NCI-H345 treated with DMSO at 0.1 percent for 48 hours (cell line): ENCODE results near the gene MACROD2.
"Not testable (repeated sequence)": the region's sequence is repeated elsewhere in the genome, so short reads cannot be mapped to it uniquely, and the experiment has no call there.

Experiments
- DNase-seq: peaks from one replicate; lab custom pipeline; 2025; ENCODE audit not compliant: unreplicated experiment; lab: John Stamatoyannopoulos, UW

Gene MACROD2

DNA sequence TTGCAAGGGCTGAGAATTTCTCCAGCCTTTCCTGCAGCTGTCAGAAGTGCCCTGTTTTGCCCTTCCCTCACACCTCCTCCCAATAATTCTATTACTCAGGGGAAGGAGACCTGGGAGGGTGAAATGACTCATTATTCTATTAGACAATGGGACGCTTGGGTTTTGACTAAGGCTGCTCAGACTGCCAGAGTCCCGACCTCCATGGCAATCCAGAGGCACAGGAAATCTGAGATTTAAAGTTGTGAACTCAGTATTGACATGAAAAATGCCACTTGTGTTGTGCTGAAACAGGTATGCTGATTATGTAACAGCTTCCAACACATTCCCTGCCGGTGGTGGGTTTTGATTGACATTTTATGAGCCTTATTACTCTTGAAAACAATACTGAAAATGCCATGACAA lies 967.9 kb downstream of the MACROD2 start:
- DNase-seq: no peak

DNA sequence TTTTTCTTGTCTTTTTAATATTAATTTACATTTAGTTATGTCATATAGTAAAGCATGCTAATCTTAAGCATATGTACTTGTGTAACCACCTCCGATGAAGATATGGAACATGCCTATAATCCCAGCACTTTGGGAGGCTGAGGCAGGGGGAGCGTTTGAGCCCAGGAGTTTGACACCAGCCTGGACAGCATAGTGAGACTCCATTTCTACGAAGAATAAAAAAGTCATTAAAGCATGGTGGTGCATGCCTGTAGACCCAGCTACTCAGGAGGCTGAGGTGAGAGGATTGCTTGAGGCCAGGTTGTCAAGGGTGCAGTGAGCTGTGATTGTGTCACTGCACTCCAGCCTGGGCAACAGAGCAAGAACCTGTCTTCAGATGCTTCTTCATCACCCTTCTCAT lies 970.9 kb downstream of the MACROD2 start:
- DNase-seq: no peak

DNA sequence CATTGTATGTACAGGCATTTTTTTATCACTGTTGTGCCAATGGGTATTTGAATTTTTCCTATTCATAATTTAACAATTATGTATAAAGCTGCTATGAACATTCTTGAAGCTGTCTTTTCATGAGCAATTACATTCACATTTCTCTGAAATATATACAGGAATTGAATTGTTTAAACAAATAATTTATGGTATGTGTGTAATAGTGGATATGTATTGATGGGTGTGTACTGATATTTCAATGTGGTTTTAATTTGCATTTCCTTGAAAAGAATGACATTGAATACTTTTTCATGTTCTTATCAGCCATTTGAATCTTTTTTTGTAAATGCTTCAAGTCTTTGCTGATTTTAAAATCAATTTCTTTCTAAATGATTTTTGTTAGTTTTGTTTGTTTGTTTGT lies 971.5 kb downstream of the MACROD2 start:
- DNase-seq: no peak

DNA sequence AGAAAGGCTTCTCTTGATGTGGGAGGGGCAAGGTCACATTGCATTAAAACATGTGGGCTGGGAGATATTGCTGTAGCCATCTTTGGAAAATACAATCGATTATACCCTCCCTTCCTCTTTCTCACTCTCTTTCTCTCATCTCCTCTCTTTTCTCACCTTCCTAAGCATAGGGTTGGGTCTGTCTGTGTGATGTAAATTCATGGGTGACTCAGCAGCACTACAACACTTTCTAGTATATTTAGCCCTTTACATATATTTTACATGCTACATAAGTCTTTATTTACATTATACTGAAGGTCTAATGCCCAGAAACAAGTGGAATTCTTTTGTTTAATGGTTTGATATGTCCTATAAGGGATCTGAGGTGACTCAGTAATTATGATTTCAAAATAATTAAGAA lies 976.9 kb downstream of the MACROD2 start:
- DNase-seq: no peak

DNA sequence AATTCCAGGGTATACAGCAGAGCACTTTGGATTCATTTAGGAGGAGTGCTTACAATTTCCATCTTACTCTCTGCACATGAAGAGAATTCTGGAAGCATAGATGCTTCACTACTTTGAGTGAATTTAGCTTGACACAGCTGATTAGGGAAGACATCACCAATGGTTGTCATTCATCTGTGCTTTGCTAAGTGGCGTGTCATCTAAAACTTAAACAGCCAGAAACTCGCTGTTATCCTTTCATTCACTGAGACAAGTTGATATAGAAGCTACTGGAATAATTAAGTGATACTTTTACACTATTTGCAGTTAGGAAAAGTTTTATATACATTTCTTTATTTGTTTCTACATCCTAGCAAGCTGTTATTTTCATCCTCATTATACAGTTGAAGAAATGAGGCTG lies 977.4 kb downstream of the MACROD2 start:
- DNase-seq: no peak

DNA sequence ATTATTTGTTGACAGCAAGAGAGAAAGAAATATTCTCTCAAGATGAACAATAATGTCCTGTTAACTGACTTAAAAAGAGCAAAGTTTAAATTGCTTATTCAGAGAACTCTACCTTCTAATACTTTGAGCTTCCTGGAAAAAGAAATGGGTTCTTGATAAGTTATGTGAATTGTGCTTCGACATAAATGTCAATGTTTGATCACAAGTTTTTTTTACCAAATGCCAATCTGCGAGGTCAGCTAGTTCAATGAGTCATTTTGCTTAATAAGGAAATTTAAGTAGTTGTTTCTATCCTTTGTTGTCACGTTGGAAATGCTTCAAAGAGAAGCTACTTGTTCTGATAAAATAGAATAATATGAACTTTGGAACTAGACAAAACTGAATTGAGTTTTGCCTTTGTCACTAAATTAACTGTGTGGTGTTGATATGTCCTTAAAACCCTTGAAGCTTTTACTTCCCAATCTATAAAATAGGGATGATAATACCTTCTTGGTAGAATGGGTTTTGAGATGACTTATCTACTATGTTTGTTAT lies 984.2 kb downstream of the MACROD2 start:
- DNase-seq: no peak

DNA sequence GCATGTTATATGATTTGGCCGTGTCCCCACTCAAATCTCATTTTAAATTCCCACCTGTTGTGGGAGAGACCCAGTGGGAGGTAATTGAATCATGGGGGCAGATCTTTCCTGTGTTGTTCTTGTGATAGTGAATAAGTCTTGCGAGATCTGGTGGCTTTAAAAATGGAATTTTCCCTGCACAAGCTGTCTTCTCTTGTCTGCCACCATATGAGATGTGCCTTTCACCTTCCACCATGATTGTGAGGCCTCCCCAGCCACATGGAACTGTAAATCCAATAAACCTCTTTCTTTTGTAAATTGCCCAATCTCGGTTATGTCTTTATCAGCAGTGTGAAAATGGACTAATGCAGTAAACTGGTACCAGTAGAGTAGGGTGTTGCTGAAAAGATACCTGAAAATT lies 986.2 kb downstream of the MACROD2 start:
- DNase-seq: not testable (repeated sequence)

DNA sequence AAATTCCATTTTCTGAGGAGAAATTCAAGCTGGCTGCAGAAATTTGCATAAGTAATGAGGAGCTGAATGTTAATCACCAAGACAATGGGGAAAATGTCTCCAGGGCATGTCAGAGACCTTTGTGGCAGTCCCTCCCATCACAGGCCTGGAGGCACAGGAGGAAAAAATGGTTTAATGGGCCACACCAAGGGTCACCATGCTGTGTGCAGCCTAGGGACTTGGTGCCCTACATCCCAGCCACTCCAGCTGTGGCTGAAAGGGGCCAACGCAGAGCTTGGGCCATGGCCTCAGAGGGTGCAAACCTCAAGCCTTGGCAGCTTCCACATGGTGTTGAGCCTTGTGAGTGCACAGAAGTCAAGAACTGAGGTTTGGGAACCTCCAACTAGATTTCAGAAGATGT lies 987.0 kb downstream of the MACROD2 start:
- not testable (repeated sequence) for DNase-seq

DNA sequence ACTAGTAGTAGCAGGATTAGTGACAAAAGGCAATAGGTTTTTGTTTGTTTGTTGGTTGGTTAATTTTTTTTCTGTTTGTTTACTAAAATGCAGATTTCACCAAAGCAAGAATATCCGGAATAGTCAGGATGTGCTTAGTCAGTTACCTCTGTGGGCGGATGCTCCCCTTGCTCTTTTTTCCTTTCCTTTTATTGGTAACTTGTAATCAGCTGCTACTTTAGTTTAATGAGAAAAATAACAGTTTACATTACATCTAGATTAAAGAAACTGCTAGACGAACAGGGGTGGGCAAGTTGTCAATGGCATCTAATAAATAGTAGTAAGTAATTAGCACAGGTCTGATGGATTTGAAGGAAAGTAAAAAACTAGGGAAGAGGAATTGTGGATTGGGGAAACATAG lies 989.0 kb downstream of the MACROD2 start:
- no peak for DNase-seq

DNA sequence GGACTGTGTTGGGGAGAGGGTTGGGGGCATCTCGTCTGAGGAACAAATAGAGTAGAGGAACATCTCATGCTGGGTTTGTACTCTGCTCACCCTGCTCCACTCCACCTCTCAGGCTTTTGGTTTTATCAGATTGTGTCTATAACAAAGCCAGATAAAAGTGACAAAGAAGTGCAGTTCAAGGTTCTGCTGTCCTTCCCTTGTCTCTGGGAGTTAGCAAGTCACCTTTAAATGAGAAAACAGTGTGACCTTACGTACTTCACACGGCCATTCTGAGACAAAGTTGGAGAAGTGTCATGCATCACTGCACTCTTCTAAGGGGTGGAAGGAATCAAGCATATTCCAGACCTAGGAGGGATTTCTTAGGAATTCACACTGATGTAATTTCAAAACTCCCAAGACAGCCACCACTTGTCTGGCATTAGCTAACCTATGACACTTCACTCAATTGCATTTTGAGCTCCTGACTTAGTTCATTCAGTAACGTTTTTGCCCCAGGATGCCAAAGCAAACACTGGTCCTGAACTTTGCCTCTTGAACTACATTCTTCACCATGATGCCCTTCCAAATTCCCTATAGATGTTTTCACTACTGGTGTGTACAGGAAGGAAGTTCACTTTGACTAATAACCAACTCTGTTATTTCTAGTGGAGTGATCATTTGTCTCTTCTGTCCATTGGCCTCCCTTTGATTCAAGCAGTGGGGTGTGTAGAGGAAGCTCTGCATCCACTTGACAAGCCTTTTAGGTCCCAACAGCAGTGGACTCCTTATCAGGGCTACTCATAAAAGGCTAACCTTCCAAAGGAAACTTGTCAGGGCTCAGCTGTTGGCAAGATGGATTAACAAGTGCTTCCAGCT lies 989.7 kb downstream of the MACROD2 start:
- no peak for DNase-seq

DNA sequence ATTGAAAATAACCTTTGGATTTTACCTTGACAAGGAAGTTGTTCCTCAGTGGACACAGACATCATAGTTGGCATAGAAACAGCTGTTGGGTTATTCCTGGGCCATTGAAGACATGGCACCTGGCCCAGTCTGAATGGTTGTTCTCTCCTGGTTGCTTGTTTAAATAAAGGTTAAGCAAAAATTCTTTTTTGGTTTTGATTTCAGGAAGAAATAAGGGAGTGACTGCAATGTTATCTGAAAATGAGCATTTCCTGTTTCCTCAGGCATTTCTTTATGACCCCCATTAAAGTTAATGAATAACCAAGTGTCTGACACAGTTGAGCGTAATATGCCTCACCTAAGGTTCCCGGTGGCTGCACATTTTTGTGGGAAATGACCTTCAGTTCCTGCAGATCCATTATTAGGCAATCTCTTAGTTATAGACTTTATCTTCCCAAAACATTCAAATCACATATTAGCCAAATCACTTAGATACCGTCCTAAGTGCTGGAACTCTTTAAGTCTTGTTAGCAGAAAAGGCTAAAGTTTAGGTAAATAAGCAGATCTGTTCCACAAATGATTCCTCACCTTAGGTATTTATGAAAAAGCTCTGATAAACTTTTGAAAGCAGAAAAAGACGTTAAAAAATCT lies 990.8 kb downstream of the MACROD2 start:
- DNase-seq: no peak

DNA sequence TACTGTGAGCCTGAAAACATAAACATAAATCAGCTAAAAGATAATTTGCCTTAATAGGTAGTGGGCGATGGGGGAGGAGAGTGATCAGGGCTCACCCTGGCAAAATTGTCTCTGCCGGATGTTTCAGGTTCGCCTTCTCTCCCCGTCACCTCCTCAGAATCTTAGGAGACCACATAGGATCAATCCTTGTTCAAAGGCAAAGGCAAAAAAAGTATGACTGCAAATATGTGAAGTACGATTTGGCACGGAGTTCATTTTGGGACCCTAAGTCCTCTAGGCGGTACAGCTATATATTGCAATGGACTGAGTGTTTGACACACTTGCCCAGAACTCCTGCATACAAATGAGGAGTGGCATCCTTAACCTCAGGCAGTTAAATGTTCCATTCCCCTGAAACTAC lies 991.3 kb downstream of the MACROD2 start:
- no peak for DNase-seq

DNA sequence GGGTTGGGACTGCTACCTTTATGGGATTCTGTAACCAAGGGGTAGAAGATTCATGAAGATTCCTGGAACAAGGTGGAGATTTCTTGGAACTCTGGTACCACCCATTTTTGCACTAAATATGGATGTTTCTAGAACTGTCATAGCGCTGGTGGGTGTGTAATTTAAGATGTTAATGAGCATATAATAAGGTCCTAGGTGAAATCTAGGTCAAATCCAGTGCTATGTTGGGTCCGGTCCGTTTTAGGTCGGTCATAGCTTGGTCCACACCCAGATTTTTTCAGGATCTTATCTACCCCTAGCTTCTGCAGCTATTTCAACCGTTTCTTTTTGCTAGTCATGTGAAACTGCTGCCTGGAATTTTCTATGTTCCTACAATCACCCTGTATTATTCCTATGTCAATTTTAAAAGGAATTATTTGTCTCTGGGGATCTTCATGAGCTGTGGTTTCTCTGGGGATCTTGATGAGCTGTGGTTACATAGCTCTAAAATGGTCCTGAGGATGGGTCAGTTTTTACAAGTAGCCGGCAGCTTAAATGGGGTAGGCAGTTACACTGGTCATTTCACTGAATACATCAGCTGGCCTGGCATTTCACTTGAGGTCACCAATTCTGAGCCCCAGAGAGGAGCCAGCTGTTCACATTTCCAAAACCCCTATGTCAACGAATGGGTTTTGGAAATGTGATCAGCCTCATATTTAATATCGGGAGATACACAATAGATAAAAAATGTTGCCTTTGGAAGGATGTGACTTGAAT lies 994.4 kb downstream of the MACROD2 start:
- no peak for DNase-seq

DNA sequence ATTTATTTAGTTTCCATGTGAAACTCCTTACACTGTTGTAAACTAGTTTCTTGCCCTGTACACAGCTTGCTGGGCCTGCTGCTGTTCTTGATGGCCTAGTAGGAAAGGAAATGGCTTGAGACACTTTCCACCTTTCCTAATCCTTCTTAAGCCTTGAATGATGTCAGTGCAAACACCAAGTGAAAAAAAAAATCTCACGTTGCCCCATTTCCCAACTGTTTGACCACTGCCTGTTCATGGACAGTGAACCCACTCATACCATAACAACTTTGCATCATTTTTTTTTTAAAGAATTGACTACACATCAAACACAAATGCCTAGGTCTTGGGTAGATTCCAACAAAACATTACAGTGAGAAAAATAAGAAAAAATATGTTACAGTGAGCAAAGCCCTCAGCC lies 995.7 kb downstream of the MACROD2 start:
- no peak for DNase-seq

DNA sequence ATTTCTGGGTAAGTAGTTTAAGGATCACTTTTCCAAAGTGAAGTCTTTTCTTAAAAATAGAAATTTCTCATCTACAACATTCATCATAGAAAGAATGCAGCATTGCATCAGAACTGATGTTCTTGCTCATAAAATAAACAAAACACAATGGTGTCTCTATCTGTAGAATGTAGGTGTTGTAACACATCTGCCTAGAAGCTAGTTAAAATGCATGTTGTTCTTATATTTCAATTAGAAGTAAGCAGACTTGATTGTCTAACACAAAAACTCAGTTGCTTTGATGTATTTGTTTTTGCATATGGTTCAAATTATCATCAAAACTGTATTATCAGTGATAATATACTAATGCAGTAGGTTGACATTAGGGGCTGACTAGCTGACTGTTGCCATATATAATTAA lies 996.8 kb downstream of the MACROD2 start:
- DNase-seq: no peak

DNA sequence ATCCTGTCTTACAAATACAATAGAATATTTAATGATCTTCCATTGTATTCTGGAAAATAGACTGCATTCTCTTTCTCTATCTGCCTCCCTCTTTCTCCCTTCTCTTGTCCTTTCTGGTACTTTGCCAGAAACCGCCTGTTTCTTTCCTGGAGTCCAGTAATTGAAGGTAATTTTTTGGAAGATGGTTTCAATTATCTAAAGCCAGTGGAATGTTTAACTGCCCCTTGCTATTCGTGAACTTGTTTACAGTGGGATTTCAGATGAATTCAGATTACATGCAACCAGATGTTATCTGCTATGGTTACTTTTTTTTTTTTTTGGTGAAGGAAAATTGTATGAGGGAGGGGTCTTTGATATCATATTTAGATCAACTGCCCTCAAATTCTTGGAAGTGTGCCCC lies 997.6 kb downstream of the MACROD2 start:
- DNase-seq: no peak

DNA sequence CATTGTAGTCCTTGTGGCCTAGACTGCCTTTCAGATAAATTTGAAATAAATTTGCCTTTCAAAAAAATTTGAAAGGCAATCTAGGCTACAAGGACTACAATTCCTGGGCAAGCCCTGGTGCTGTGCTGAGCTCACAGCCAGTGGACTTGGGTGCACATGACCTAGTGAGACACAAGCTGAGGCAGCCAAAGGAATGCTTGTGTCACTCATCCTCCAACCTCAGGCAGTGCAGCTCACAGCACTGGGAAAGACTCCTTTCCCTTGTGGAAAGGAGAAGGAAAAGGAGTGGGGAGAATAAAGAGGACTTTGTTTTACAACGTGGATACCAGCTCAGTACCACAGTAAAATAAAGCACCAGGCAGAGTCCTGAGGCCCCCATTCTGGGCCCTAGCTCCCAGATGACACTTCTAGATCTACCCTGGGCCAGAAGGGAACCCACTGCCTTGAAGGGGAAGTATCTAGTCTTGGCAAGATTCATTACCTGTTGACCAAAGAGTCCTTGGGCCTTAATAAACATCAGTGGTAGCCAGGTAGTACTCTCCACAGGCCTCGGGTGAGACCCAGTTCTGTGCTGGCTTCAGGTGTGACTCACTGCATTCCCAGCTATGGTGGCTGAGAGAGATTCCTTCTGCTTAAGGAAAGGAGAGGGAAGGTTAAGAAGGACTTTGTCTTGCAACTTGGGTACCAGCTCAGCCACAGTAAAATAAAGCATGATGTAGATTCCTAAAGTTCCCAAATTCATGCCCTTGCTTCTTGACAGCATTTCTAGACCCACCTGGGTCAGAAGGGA lies 1001.8 kb downstream of the MACROD2 start:
- no peak for DNase-seq

DNA sequence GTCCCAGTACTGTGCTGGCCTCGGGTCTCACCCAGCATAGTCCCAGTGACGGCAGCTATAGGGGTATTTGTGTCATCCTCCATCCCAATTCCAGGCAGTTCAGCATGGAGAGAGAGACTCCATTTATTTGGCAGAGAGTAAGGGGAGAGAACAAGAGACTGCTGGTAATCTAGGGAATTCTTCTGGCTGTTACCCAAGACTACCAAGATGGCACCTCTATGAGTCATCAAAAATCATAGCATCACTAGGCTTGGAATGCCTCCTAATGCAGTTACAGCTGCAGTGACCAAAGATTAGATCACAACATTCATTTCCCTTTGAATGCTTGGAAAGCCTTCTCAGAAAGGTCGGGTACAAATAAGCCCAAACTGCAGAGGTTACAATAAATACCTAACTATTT lies 1002.5 kb downstream of the MACROD2 start:
- DNase-seq: no peak

DNA sequence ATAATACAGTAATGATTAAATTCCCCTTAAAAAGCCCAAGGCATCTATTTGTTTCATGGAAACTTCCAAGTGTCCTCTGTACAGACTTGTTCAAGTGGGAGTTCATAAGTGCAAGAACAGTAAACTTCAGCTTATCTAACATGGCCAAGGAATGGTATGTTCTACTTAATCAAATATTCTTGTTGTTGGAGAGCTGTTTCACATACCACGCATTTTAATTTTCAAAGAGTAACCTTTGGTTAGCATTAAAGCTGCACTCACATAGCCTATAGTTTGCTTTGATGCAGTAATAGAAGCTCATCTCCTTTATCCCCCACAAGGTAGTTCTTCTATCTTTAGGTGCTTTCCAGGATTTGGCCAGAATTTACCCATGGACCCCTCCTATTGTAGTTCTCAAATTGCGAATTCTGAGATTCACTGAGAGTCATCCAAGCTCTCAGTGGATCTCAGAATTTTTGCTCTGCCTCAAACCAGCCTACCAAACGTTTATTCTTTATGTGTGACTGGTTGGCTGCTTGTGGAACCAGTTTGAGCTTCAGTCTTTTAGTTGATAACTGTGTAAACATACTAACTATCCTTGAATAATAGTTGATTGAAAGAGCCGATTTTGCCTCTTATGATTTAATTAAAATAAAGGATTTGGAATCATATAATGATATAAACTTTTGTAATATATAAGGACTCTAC lies 1010.1 kb downstream of the MACROD2 start:
- no peak for DNase-seq

DNA sequence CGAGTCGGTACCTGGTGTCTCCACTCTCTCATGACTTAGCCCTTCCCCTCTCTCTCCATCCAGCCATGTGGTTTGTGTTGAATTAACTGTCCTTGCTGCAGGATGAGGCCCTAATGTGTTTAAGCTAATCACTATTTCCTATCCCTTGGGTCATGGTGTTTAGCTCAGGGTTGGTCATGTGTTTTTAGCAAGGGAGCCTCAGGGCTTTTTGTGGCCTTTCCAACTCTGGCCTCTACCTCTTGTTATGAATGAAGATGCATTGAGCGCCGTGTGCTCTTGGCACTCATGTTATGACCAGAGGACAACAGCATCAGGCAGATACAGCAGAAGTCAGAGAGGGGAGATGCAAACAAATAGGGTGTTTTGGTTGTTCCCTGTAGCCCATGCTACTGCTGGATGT lies 1016.3 kb downstream of the MACROD2 start:
- DNase-seq: no peak
